Karpas-422 (cell line): ENCODE data around the gene ZDHHC21. TPM values are rescaled to one million over a fixed set of nuclear protein-coding genes. Genes with fewer than 3 reads are reported as not detected.

Source experiments
- DNase-seq: peaks from one replicate; pipeline ENCODE4 v3.0.0-alpha.2; 2015
- H2AFZ ChIP-seq: fragments of 200-600 bp; sonication (generic); 2 replicates; pipeline ENCODE4 v1.6.1; 2014; ENCODE audit warnings: antibody characterized with exemption, low read length, mixed read lengths
- H3K27ac ChIP-seq: fragments of 200-600 bp; sonication (generic); 2 replicates; pipeline ENCODE4 v1.5.1; 2014; ENCODE audit warnings: mild to moderate bottlenecking, low read length, moderate library complexity
- H3K27me3 ChIP-seq: fragments of 200-600 bp; sonication (generic); 2 replicates; pipeline ENCODE4 v1.6.1; 2014; ENCODE audit warnings: low read length, mixed read lengths
- H3K36me3 ChIP-seq: fragments of 200-600 bp; sonication (generic); 2 replicates; pipeline ENCODE4 v1.6.1; 2014; ENCODE audit warnings: low read length, mixed read lengths; ENCODE audit not compliant: insufficient read depth
- H3K4me1 ChIP-seq: fragments of 200-600 bp; sonication (generic); 2 replicates; pipeline ENCODE4 v1.6.1; 2014; ENCODE audit warnings: mild to moderate bottlenecking, low read length, mixed read lengths
- H3K4me2 ChIP-seq: fragments of 200-600 bp; sonication (generic); 2 replicates; pipeline ENCODE4 v1.6.1; 2014; ENCODE audit warnings: low read length, low read depth, mild to moderate bottlenecking; ENCODE audit not compliant: poor library complexity, severe bottlenecking
- H3K4me3 ChIP-seq: fragments of 200-600 bp; sonication (generic); 2 replicates; pipeline ENCODE4 v1.5.1; 2014; ENCODE audit warnings: mild to moderate bottlenecking, antibody characterized with exemption, low read length, mixed read lengths
- H3K79me2 ChIP-seq: fragments of 200-600 bp; sonication (generic); 2 replicates; pipeline ENCODE4 v1.6.1; 2014; ENCODE audit warnings: mild to moderate bottlenecking, low read length, mixed read lengths
- H3K9ac ChIP-seq: fragments of 200-600 bp; sonication (generic); 2 replicates; pipeline ENCODE4 v1.6.0; 2014; ENCODE audit warnings: low read length
- H3K9me2 ChIP-seq: fragments of 200-600 bp; sonication (generic), shearing (Covaris generic); replicated peaks from 2 replicates; pipeline ENCODE4 v1.6.0; 2014; ENCODE audit warnings: mild to moderate bottlenecking, low read length, moderate library complexity; ENCODE audit not compliant: insufficient read depth
- H3K9me3 ChIP-seq: fragments of 300-700, 200-600 bp; sonication (generic); 2 replicates; pipeline ENCODE4 v1.6.1; 2014; ENCODE audit warnings: low read length, mixed read lengths
- H4K20me1 ChIP-seq: fragments of 200-600 bp; sonication (generic); 2 replicates; pipeline ENCODE4 v1.6.1; 2014; ENCODE audit warnings: mild to moderate bottlenecking, antibody characterized with exemption, low read length, low read depth; ENCODE audit not compliant: insufficient read depth
- total RNA-seq: library from RNA; depleted of rRNA; stranded (reverse); fragments of >200 nt; shearing (Covaris generic); gene quantifications from 2 replicates; pipeline ENCODE4 v1.2.3, GENCODE V29; 2014; ENCODE audit warnings: low replicate concordance; rRNA removed

Gene ZDHHC21
- 35.6 and 84.6 TPM in 2 replicates for total RNA-seq

DNA sequence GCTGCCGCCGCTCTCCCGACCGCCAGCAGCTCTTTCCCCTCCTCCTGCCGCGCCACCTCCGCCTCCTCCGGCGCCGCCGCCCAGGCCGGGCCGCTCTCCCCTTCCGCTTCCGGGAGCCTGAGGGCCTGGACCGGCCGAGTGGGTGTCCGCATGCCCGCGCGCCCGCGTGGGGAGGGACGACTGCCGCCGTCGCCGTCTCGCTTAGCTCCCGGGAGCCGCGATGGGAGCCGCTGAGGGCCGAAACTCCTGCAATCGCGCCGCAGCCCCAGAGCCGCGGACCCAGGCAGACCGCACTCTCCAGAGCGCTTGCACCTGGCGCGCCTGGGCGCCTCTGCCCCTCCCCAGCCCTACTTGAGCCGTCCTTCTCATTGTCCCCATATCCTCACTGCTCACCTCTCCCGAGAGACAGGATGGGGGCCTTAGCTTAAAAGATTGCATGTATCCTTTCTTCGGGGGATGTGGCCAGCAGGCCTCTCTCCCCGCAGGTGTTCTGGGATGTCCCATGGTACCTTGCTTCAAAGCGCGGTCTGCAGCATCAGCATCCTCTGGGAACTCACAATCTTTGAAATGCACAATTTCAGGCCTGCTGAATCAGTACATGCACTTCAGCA lies at the start of gene ZDHHC21:
Gene ZDHHC21 (minus strand): TSS at position 182 of the 611 bp plus-strand sequence. CDS start 19,092 bp downstream, outside the sequence.
- H3K79me2 ChIP-seq = peaks cover 48% of the 10 kb centered on the region
- peak within 1 kb of the TSS; percentile 94 for H3K27ac ChIP-seq
- peaks cover 17% of the 10 kb centered on the region for H3K36me3 ChIP-seq
- no peaks in the 10 kb centered on the region for H3K27me3 ChIP-seq
- peak within 1 kb of the TSS; percentile 89 for H3K9ac ChIP-seq
- H3K4me3 ChIP-seq = peak within 1 kb of the TSS; percentile 93
- peak within 1 kb of the TSS; percentile 80 for H2AFZ ChIP-seq
- H3K9me3 ChIP-seq = no peaks in the 10 kb centered on the region
- peaks cover 3% of the 10 kb centered on the region; the same call in 1 of the 2 replicates for H4K20me1 ChIP-seq
- H3K4me1 ChIP-seq = peaks cover 47% of the 10 kb centered on the region
- H3K4me2 ChIP-seq = peak within 1 kb of the TSS; percentile 91
- peak; percentile 87 for DNase-seq
- H3K9me2 ChIP-seq = no peaks in the 10 kb centered on the region

DNA sequence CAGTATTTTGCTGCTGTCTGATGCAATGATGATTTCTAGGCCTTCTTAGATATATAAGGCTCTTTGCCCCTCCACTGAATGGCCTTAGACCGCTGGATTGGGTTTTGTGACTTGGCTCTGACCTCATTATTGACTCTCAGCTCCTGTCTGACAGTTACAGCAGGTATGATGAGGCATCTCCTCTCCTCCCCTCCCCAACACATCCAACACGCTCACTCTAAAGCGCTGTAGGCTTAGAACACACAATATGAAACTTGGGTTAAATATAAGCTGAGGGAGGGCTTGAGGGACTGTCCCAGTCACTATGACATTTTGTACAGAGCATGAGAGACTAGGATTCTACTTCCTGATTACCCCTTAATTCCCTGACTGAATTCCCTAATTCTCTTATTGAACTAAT lies 48.1 kb upstream of the ZDHHC21 start:
- H3K9me2 ChIP-seq = no peaks in the 10 kb centered on the region
- DNase-seq = no peak
- no peaks in the 10 kb centered on the region for H3K4me1 ChIP-seq
- no peak overlapping the region for H3K9ac ChIP-seq
- H3K27me3 ChIP-seq = no peaks in the 10 kb centered on the region
- no peaks in the 10 kb centered on the region for H4K20me1 ChIP-seq
- H2AFZ ChIP-seq = no peak overlapping the region
- no peaks in the 10 kb centered on the region for H3K36me3 ChIP-seq
- no peaks in the 10 kb centered on the region for H3K79me2 ChIP-seq
- H3K4me3 ChIP-seq = no peak overlapping the region
- H3K4me2 ChIP-seq = no peak overlapping the region
- no peak overlapping the region for H3K27ac ChIP-seq
- H3K9me3 ChIP-seq = no peaks in the 10 kb centered on the region

- no peaks in the 10 kb centered on the region for H3K79me2 ChIP-seq
- H3K9me3 ChIP-seq = no peaks in the 10 kb centered on the region
- H3K4me3 ChIP-seq = no peak overlapping the region
- H3K36me3 ChIP-seq = no peaks in the 10 kb centered on the region
- H3K4me1 ChIP-seq = no peaks in the 10 kb centered on the region
- no peaks in the 10 kb centered on the region for H3K9me2 ChIP-seq
- no peaks in the 10 kb centered on the region for H4K20me1 ChIP-seq
- no peak overlapping the region for H3K9ac ChIP-seq
- H3K27me3 ChIP-seq = no peaks in the 10 kb centered on the region
- H3K4me2 ChIP-seq = no peak overlapping the region
- H3K27ac ChIP-seq = no peak overlapping the region
- no peak overlapping the region for H2AFZ ChIP-seq
- DNase-seq = no peak
These were observed 39.9 kb upstream of the ZDHHC21 start for GRCh38 chr9:14733133-14733532.

DNA sequence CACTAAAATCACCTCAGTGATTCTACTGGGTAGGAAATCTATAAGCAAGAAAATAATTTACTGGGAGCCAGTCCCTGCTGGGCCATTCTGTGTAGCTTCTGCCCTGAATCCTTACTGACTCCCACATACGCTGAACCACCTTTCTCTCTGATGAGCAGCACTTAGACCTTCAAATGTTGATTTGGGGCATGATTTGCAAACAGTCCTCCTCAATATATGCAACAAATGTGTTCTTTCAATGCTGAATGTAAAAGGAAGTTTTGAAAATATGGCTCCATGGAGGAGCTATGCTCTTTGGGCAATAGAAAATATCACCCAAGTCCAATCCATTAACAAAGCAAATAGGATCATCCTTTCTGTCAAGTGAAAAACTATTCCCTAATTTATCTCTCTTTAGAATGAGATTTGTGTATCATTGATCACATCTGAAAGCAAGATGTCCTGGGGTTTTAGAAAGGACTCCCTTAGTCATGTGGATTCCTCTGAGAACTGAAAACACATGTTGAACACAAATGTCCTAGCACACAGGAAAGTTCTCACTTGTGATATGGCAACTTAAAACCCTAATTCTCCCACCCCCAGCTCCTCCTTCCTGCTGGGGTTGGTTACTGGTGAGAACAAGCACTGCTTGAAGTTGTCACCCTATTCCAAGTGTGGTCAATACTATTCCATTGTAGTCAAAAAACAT lies 38.2 kb upstream of the ZDHHC21 start:
- Histone ChIP-seq H3K79me2 (no peaks in the 10 kb centered on the region), H3K27ac (no peak overlapping the region), H3K4me1 (no peaks in the 10 kb centered on the region), H3K27me3 (no peaks in the 10 kb centered on the region), H4K20me1 (no peaks in the 10 kb centered on the region), H3K36me3 (no peaks in the 10 kb centered on the region), H3K9me2 (no peaks in the 10 kb centered on the region), H3K9ac (no peak overlapping the region), H3K9me3 (no peaks in the 10 kb centered on the region), H3K4me3 (no peak overlapping the region), H2AFZ (no peak overlapping the region), H3K4me2 (no peak overlapping the region)
- no peak for DNase-seq

DNA sequence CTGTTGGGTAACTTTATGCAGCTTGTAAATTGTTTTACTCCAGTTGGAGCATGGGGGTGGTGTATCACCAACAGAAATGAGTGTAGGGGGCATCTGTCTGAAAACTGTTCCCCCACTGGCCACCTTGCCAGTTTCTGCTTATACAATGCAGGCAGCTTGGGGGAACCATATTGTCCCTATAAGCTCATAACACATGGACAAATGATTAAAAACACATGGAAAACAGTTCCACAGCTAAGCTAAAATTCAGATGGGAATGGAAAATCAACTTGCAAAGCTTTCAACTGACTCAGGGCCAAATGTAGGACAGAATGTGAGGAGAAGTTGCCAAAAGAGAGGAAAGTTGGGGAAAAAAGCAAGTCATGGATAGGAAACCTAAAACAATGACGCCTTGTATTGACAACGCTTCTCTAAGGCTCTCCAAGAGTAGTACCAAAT lies 37.2 kb upstream of the ZDHHC21 start:
- no peaks in the 10 kb centered on the region for H3K79me2 ChIP-seq
- H3K4me1 ChIP-seq = no peaks in the 10 kb centered on the region
- no peaks in the 10 kb centered on the region for H4K20me1 ChIP-seq
- H3K9me2 ChIP-seq = no peaks in the 10 kb centered on the region
- no peak for DNase-seq
- no peak overlapping the region for H2AFZ ChIP-seq
- no peak overlapping the region for H3K27ac ChIP-seq
- H3K36me3 ChIP-seq = no peaks in the 10 kb centered on the region
- no peaks in the 10 kb centered on the region for H3K27me3 ChIP-seq
- H3K4me3 ChIP-seq = no peak overlapping the region
- no peak overlapping the region for H3K9ac ChIP-seq
- no peak overlapping the region for H3K4me2 ChIP-seq
- H3K9me3 ChIP-seq = no peaks in the 10 kb centered on the region

- H3K27ac ChIP-seq = no peak overlapping the region
These were observed 30.1 kb upstream of the ZDHHC21 start for GRCh38 chr9:14723301-14723700.

GRCh38 chr9:14722391-14723035 lies 29.3 kb upstream of the ZDHHC21 start, which contains the start of gene CER1:
TSS of gene CER1 (minus strand) at chr9:14722733. CDS start at chr9:14722672, 61 bp downstream.
- H3K36me3 ChIP-seq = no peaks in the 10 kb centered on the region
- no peak within 1 kb of the TSS for H3K9ac ChIP-seq
- no peaks in the 10 kb centered on the region for H3K9me3 ChIP-seq
- H3K9me2 ChIP-seq = no peaks in the 10 kb centered on the region
- no peak within 1 kb of the TSS for H3K4me2 ChIP-seq
- no peaks in the 10 kb centered on the region for H3K79me2 ChIP-seq
- H3K4me1 ChIP-seq = no peaks in the 10 kb centered on the region
- H3K27me3 ChIP-seq = no peaks in the 10 kb centered on the region
- no peak within 1 kb of the TSS for H2AFZ ChIP-seq
- DNase-seq = no peak
- no peak within 1 kb of the TSS for H3K27ac ChIP-seq
- no peak within 1 kb of the TSS for H3K4me3 ChIP-seq
- H4K20me1 ChIP-seq = no peaks in the 10 kb centered on the region

More at GRCh38 chr9:14723301-14723700, 30.1 kb upstream of the ZDHHC21 start:
- Histone ChIP-seq H4K20me1 (no peaks in the 10 kb centered on the region), H2AFZ (no peak overlapping the region), H3K9ac (no peak overlapping the region), H3K79me2 (no peaks in the 10 kb centered on the region), H3K4me1 (no peaks in the 10 kb centered on the region), H3K27me3 (no peaks in the 10 kb centered on the region), H3K9me3 (no peaks in the 10 kb centered on the region), H3K9me2 (no peaks in the 10 kb centered on the region), H3K36me3 (no peaks in the 10 kb centered on the region), H3K4me3 (no peak overlapping the region), H3K4me2 (no peak overlapping the region)
- no peak for DNase-seq

DNA sequence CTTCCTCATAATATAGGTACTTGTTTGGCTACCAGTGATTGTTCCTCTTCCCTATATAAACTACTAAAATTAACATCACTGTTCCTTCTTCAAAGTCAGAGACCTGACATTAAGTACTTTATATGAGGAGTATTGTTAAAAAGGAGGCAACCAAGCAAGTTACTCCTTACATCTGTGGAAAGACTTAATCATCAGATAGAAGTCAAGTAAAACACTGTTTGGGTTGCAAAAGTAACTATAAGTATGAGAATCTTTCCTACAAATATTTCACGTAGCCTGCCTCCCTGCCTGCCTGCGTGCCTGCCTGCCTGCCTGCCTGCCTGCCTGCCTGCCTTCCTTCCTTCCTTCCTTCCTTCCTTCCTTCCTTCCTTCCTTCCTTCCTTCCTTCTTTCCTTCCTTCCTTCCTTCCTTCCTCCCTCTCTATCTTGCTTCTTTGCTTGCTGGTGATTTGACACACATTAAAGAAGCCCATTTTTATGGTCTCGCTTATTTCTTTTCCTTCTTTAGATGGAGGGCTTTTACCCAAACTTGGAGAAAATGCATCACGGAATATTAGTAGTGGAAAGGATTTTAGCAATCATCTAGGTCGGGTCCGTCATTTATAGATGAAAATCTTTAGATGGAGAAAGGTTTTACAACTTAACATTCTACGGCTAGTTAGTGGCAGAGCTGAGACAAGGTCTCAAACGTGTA lies 26.1 kb upstream of the ZDHHC21 start:
- no peak overlapping the region for H2AFZ ChIP-seq
- no peak overlapping the region for H3K9ac ChIP-seq
- H3K36me3 ChIP-seq = no peaks in the 10 kb centered on the region
- H3K4me2 ChIP-seq = no peak overlapping the region
- H3K79me2 ChIP-seq = no peaks in the 10 kb centered on the region
- H3K4me3 ChIP-seq = no peak overlapping the region
- H3K9me3 ChIP-seq = no peaks in the 10 kb centered on the region
- no peak for DNase-seq
- H3K27ac ChIP-seq = no peak overlapping the region
- no peaks in the 10 kb centered on the region for H3K27me3 ChIP-seq
- H3K4me1 ChIP-seq = no peaks in the 10 kb centered on the region
- no peaks in the 10 kb centered on the region for H4K20me1 ChIP-seq
- no peaks in the 10 kb centered on the region for H3K9me2 ChIP-seq
